Prostate gland (tissue), 2 donors: ENCODE results near the gene ZC3H18.

Source experiments
- POLR2A ChIP-seq: fragments of 450-650 bp; IDR thresholded peaks from one replicate; pipeline ENCODE4 v1.6.1; 2016; ENCODE audit warnings: antibody characterized with exemption, mild to moderate bottlenecking
- TF ChIP-seq, protein P1 (sequence below), 4 experiments: fragments of 200-600 bp in 2 of 4; fragments of 450-650 bp in 2 of 4; sonication (generic) in 2 of 4; IDR thresholded peaks; 1 replicate in 3 of 4; 2 replicates in 1 of 4; pipeline ENCODE4 v1.5.1; 2016 to 2019; ENCODE audit warnings: antibody characterized with exemption in 4 of 4, mild to moderate bottlenecking in 2 of 4, moderate library complexity in 2 of 4

DNA sequence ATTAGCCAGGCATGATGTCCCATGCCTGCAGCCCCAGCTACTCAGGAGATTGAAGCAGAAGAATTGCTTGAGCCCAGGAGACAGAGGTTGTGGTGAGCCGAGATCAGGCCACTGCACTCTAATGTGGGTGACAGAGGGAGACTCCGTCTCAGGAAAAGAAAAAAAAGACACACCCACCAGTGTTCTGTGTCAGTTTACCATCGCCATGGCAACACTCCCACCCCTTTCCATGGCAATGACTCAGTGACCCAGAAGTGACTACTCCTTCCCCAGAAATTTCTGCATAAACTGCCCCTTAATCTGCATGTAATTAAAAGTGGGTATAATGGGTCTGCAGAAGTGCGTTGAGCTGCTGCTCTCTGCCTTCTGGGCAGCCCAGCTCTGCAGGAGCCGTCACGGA is 4.0 kb upstream of the ZC3H18 start:
- TF ChIP-seq POLR2A, result no peak
- TF ChIP-seq, protein P1, sequence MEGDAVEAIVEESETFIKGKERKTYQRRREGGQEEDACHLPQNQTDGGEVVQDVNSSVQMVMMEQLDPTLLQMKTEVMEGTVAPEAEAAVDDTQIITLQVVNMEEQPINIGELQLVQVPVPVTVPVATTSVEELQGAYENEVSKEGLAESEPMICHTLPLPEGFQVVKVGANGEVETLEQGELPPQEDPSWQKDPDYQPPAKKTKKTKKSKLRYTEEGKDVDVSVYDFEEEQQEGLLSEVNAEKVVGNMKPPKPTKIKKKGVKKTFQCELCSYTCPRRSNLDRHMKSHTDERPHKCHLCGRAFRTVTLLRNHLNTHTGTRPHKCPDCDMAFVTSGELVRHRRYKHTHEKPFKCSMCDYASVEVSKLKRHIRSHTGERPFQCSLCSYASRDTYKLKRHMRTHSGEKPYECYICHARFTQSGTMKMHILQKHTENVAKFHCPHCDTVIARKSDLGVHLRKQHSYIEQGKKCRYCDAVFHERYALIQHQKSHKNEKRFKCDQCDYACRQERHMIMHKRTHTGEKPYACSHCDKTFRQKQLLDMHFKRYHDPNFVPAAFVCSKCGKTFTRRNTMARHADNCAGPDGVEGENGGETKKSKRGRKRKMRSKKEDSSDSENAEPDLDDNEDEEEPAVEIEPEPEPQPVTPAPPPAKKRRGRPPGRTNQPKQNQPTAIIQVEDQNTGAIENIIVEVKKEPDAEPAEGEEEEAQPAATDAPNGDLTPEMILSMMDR (IDR thresholded peaks at IDR 0.05), result no peak
